ENCODE measurements around the gene FPR1.

Gene FPR1

DNA sequence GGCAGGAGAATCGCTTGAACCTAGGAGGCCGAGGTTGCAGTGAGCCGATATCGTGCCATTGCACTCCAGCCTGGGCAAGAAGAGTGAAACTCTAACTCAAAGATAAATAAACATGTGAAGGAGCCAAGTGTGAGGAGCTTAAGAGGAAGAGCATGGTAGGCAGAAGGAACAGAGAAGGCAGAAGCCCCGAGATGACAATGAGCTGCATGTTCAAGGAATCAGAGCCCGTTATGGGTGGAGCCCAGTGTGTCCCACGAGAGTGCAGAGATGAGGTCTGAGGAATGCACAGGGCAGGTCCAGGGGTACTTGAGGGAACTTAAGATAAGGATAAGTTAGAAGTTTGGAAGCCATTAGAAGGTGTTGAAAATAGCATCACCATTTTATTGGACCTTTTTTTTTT lies 10.0 kb upstream of the FPR1 start:
- no peaks in the 10 kb centered on the region for H3K4me1 ChIP-seq (ENCODE audit: insufficient read depth, low read length)
- H3K79me2 ChIP-seq (ENCODE audit: insufficient read depth, low read length): no peaks in the 10 kb centered on the region
- H3K9me3 ChIP-seq (ENCODE audit: insufficient read depth, low read length, severe bottlenecking): no peaks in the 10 kb centered on the region
- no peak overlapping the region for H2AFZ ChIP-seq (ENCODE audit: low read depth, low read length)
- no peaks in the 10 kb centered on the region for H3K36me3 ChIP-seq (ENCODE audit: insufficient read depth, low read length)
- H3K27ac ChIP-seq (ENCODE audit: low read length): no peak overlapping the region
- H3K9ac ChIP-seq (ENCODE audit: low read depth, low read length): no peak overlapping the region
- ATAC-seq (ENCODE audit: insufficient read depth, low read depth): no peak
- no peak overlapping the region for H3K4me2 ChIP-seq (ENCODE audit: insufficient read depth, low read length)
- no peaks in the 10 kb centered on the region for H3K27me3 ChIP-seq (ENCODE audit: insufficient read depth, low read length, poor library complexity)
- DNase-seq: no peak
- TF ChIP-seq EZH2 (IDR thresholded peaks at IDR 0.05; ENCODE audit: borderline replicate concordance, low read depth, low read length, severe bottlenecking): no peak
- TF ChIP-seq, protein P1, sequence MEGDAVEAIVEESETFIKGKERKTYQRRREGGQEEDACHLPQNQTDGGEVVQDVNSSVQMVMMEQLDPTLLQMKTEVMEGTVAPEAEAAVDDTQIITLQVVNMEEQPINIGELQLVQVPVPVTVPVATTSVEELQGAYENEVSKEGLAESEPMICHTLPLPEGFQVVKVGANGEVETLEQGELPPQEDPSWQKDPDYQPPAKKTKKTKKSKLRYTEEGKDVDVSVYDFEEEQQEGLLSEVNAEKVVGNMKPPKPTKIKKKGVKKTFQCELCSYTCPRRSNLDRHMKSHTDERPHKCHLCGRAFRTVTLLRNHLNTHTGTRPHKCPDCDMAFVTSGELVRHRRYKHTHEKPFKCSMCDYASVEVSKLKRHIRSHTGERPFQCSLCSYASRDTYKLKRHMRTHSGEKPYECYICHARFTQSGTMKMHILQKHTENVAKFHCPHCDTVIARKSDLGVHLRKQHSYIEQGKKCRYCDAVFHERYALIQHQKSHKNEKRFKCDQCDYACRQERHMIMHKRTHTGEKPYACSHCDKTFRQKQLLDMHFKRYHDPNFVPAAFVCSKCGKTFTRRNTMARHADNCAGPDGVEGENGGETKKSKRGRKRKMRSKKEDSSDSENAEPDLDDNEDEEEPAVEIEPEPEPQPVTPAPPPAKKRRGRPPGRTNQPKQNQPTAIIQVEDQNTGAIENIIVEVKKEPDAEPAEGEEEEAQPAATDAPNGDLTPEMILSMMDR (IDR thresholded peaks at IDR 0.05; ENCODE audit: borderline replicate concordance, extremely low read depth, low read length, poor library complexity, severe bottlenecking): no peak
- no peak overlapping the region for H3K4me3 ChIP-seq (ENCODE audit: low read depth in 1 of 2, low read length in 2 of 2)
- H4K20me1 ChIP-seq (ENCODE audit: insufficient read depth, low read length): no peaks in the 10 kb centered on the region

DNA sequence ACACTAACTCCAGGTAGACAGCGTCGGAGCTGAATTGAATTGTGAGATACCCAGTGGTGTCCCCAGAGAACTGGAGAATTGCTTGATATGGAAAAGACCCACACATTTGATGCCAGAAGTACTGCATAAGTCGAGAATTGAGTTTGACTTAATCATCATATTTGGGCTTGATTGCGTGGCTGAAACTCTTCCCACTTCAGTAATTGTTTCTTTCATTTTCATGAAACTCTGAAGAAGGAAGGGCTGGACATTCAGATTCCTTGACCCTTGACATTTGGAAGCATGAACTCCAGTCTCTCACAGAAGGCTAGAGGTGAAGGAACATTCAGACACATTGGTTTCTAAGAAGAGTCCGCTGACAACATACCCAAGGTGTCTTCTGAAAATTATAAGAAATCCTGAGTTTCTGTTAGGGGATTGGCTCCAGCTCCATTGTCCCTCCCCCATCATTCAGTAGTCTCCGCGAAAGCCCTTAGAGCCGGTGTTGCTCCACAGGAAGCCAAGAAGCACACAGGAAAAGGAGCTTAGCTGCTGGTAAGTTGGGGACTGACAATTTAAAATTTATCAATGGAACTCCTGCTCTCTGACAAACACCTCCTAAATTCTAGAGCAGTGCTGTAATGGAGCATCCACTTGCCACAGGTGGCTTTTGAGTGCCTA lies 9.1 kb upstream of the FPR1 start, which contains the start of gene FPR2:
Gene FPR2, plus strand, starts transcription at position 484 of the 660 bp plus-strand sequence. CDS start 7,479 bp downstream, outside the sequence.
- H3K27me3 ChIP-seq (ENCODE audit: insufficient read depth, low read length, poor library complexity): no peaks in the 10 kb centered on the region
- TF ChIP-seq, protein P1 (IDR thresholded peaks at IDR 0.05; ENCODE audit: borderline replicate concordance, extremely low read depth, low read length, poor library complexity, severe bottlenecking): no peak
- no peak for TF ChIP-seq EZH2 (IDR thresholded peaks at IDR 0.05; ENCODE audit: borderline replicate concordance, low read depth, low read length, severe bottlenecking)
- no peak within 1 kb of the TSS for H2AFZ ChIP-seq (ENCODE audit: low read depth, low read length)
- H3K9ac ChIP-seq (ENCODE audit: low read depth, low read length): no peak within 1 kb of the TSS
- H3K27ac ChIP-seq (ENCODE audit: low read length): no peak within 1 kb of the TSS
- DNase-seq (no peak), ATAC-seq (ENCODE audit: insufficient read depth, low read depth) (no peak)
- no peaks in the 10 kb centered on the region for H3K79me2 ChIP-seq (ENCODE audit: insufficient read depth, low read length)
- no peaks in the 10 kb centered on the region for H3K4me1 ChIP-seq (ENCODE audit: insufficient read depth, low read length)
- no peak within 1 kb of the TSS for H3K4me2 ChIP-seq (ENCODE audit: insufficient read depth, low read length)
- no peaks in the 10 kb centered on the region for H3K9me3 ChIP-seq (ENCODE audit: insufficient read depth, low read length, severe bottlenecking)
- no peak within 1 kb of the TSS for H3K4me3 ChIP-seq (ENCODE audit: low read depth in 1 of 2, low read length in 2 of 2)
- H4K20me1 ChIP-seq (ENCODE audit: insufficient read depth, low read length): no peaks in the 10 kb centered on the region
- no peaks in the 10 kb centered on the region for H3K36me3 ChIP-seq (ENCODE audit: insufficient read depth, low read length)

DNA sequence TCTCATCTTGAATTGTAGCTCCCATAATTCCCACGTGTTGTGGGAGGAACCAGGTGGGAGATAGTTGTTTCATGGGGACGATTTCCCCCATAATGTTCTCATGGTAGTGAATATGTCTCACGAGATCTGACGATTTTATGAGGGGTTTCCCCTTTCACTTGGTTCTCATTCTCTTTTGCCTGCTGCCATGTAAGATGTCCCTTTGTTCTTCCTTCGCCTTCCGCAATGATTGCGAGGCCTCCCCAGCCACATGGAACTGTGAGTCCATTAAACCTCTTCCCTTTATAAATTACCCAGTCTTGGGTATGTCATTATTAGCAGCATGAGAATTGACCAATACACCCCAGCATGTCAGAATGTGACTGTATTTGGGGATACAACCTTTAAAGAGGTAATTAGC lies 3.9 kb upstream of the FPR1 start:
- no peak overlapping the region for H3K9ac ChIP-seq (ENCODE audit: low read depth, low read length)
- H3K27ac ChIP-seq (ENCODE audit: low read length): no peak overlapping the region
- no peaks in the 10 kb centered on the region for H3K36me3 ChIP-seq (ENCODE audit: insufficient read depth, low read length)
- H3K27me3 ChIP-seq (ENCODE audit: insufficient read depth, low read length, poor library complexity): no peaks in the 10 kb centered on the region
- no peak for ATAC-seq (ENCODE audit: insufficient read depth, low read depth)
- no peak overlapping the region for H2AFZ ChIP-seq (ENCODE audit: low read depth, low read length)
- no peak overlapping the region for H3K4me3 ChIP-seq (ENCODE audit: low read depth in 1 of 2, low read length in 2 of 2)
- TF ChIP-seq, protein P1 (IDR thresholded peaks at IDR 0.05; ENCODE audit: borderline replicate concordance, extremely low read depth, low read length, poor library complexity, severe bottlenecking): no peak
- no peak for TF ChIP-seq EZH2 (IDR thresholded peaks at IDR 0.05; ENCODE audit: borderline replicate concordance, low read depth, low read length, severe bottlenecking)
- no peaks in the 10 kb centered on the region for H3K4me1 ChIP-seq (ENCODE audit: insufficient read depth, low read length)
- DNase-seq: no peak
- no peak overlapping the region for H3K4me2 ChIP-seq (ENCODE audit: insufficient read depth, low read length)
- no peaks in the 10 kb centered on the region for H4K20me1 ChIP-seq (ENCODE audit: insufficient read depth, low read length)
- H3K79me2 ChIP-seq (ENCODE audit: insufficient read depth, low read length): no peaks in the 10 kb centered on the region
- H3K9me3 ChIP-seq (ENCODE audit: insufficient read depth, low read length, severe bottlenecking): no peaks in the 10 kb centered on the region
